DMS53 (cell line): Measurements from ENCODE around the gene PCDHB3.
A peak's percentile ranks its signal among the peaks of the same experiment; 100 is the strongest.
"Not testable (repeated sequence)": the region's sequence is repeated elsewhere in the genome, so short reads cannot be mapped to it uniquely, and the experiment has no call there.

ENCODE experiments used
- DNase-seq: peaks from one replicate; lab custom pipeline; 2025; lab: John Stamatoyannopoulos, UW

The PCDHB3 gene

GRCh38 chr5:141100243-141100805 lies at the start of gene PCDHB3:
Gene PCDHB3, plus strand, starts transcription at chr5:141100473. Its CDS starts 177 bp downstream, at chr5:141100650.
- DNase-seq: peak; percentile 72

GRCh38 chr5:141050622-141051520 lies 49.4 kb upstream of the PCDHB3 start, which contains the start of gene PCDHB1:
Gene PCDHB1, plus strand, starts transcription at chr5:141051374. Its CDS starts 97 bp downstream, at chr5:141051471.
- DNase-seq: peak; percentile 75

GRCh38 chr5:141051521-141051866 lies 48.8 kb upstream of the PCDHB3 start:
- DNase-seq: peak; percentile 75

- DNase-seq: no peak
Measured at GRCh38 chr5:141077826-141078225, 22.4 kb upstream of the PCDHB3 start.

- DNase-seq: no peak
Measured at GRCh38 chr5:141082228-141082627, 18.0 kb upstream of the PCDHB3 start.

- DNase-seq: peak; percentile 89
Measured at GRCh38 chr5:141084487-141084989, 15.7 kb upstream of the PCDHB3 start.

GRCh38 chr5:141094481-141095262 lies 5.6 kb upstream of the PCDHB3 start, which contains the start of gene PCDHB2:
Gene PCDHB2, plus strand, starts transcription at chr5:141094615. Its CDS starts 176 bp downstream, at chr5:141094791.
- DNase-seq: peak; percentile 94

- no peak for DNase-seq
Measured at GRCh38 chr5:141095263-141095641, 5.0 kb upstream of the PCDHB3 start.

GRCh38 chr5:141096181-141096580 lies 4.1 kb upstream of the PCDHB3 start:
- not testable (repeated sequence) for DNase-seq

GRCh38 chr5:141096586-141096985 lies 3.7 kb upstream of the PCDHB3 start:
- DNase-seq: not testable (repeated sequence)

GRCh38 chr5:141101059-141101458 lies 786 bp downstream of the PCDHB3 start:
- DNase-seq: no peak

GRCh38 chr5:141102070-141102469 lies 1.8 kb downstream of the PCDHB3 start:
- DNase-seq: not testable (repeated sequence)

GRCh38 chr5:141102471-141102870 lies 2.2 kb downstream of the PCDHB3 start:
- DNase-seq: not testable (repeated sequence)

GRCh38 chr5:141105350-141105749 lies 5.1 kb downstream of the PCDHB3 start:
- DNase-seq: no peak

- no peak for DNase-seq
Measured at GRCh38 chr5:141119250-141119649, 19.0 kb downstream of the PCDHB3 start.

- DNase-seq: peak; percentile 65
Measured at GRCh38 chr5:141121563-141121962, 21.3 kb downstream of the PCDHB3 start, which contains the start of gene PCDHB4. Gene PCDHB4, plus strand, starts transcription at chr5:141121818. Its CDS starts 181 bp downstream, at chr5:141121999.

- DNase-seq: peak; percentile 35
Measured at GRCh38 chr5:141121985-141122384, 21.7 kb downstream of the PCDHB3 start.

GRCh38 chr5:141123396-141124135 lies 23.3 kb downstream of the PCDHB3 start:
- DNase-seq: not testable (repeated sequence)

GRCh38 chr5:141127305-141127704 lies 27.0 kb downstream of the PCDHB3 start:
- no peak for DNase-seq

- DNase-seq: peak; percentile 75
Measured at GRCh38 chr5:141135030-141135717, 34.9 kb downstream of the PCDHB3 start, which contains the start of gene PCDHB5. Gene PCDHB5, plus strand, starts transcription at chr5:141135206. Its CDS starts 229 bp downstream, at chr5:141135435.
